HepG2 (cell line): ENCODE results near the gene TOLLIP. TPM values are rescaled to one million over a fixed set of nuclear protein-coding genes. Genes with fewer than 3 reads are reported as not detected.

ENCODE experiments used
- ARNTL ChIP-seq: sonication (generic); formaldehyde crosslinking; IDR thresholded peaks from 2 replicates; pipeline ENCODE4 v1.4.0; 2020; ENCODE audit warnings: mild to moderate bottlenecking, missing genetic modification reagents
- CHD2 ChIP-seq: IDR thresholded peaks from 2 replicates; pipeline ENCODE4 v1.6.1; 2011; ENCODE audit warnings: low read depth, low read length, improper control_type of control experiment
- ETV5 ChIP-seq: IDR thresholded peaks from 2 replicates; pipeline ENCODE4 v1.6.1; 2018; ENCODE audit warnings: missing biosample characterization, missing genetic modification reagents, inconsistent platforms, borderline replicate concordance
- EZH2 ChIP-seq: conservative IDR thresholded peaks from 2 replicates; pipeline ENCODE4 v1.6.1; 2012; ENCODE audit warnings: mild to moderate bottlenecking, low read depth, low read length, moderate library complexity
- GTF2F1 ChIP-seq: fragments of 150-350 bp; IDR thresholded peaks from 2 replicates; pipeline ENCODE4 v1.6.1; 2014; ENCODE audit warnings: low read length
- KDM2A ChIP-seq: sonication (generic); formaldehyde crosslinking; IDR thresholded peaks from 2 replicates; pipeline ENCODE4 v1.4.0; 2020; ENCODE audit warnings: low read depth, missing genetic modification reagents, borderline replicate concordance
- KDM6A ChIP-seq: IDR thresholded peaks from 2 replicates; pipeline ENCODE4 v1.6.1; 2016; ENCODE audit warnings: low read depth
- NCOR1 ChIP-seq: fragments of 200-600 bp; sonication (generic); IDR thresholded peaks from 2 replicates; pipeline ENCODE4 v1.7.0; 2017; ENCODE audit warnings: antibody characterized with exemption, low read length, borderline replicate concordance
- NR3C1 ChIP-seq: sonication (generic); formaldehyde crosslinking; IDR thresholded peaks from 2 replicates; pipeline ENCODE4 v1.4.0; 2020; ENCODE audit warnings: missing genetic modification reagents
- PAF1 ChIP-seq: IDR thresholded peaks from 2 replicates; pipeline ENCODE4 v1.6.1; 2016; ENCODE audit warnings: missing genetic modification reagents, missing compliant biosample characterization
- POLR2G ChIP-seq: fragments of 200-400 bp; formaldehyde crosslinking; IDR thresholded peaks from 2 replicates; pipeline ENCODE4 v1.6.1; 2018; ENCODE audit warnings: mild to moderate bottlenecking, low read depth, low read length, moderate library complexity
- SIX1 ChIP-seq: sonication (generic); formaldehyde crosslinking; IDR thresholded peaks from 2 replicates; pipeline ENCODE4 v1.4.0; 2020; ENCODE audit warnings: missing genetic modification reagents, borderline replicate concordance
- TEAD2 ChIP-seq: sonication (generic); formaldehyde crosslinking; IDR thresholded peaks from 2 replicates; pipeline ENCODE4 v1.9.0; 2021; ENCODE audit warnings: missing genetic modification reagents
- ZBTB42 ChIP-seq: sonication (generic); formaldehyde crosslinking; IDR thresholded peaks from 2 replicates; pipeline ENCODE4 v1.5.0; 2020; ENCODE audit warnings: mild to moderate bottlenecking, missing genetic modification reagents
- ZIK1 ChIP-seq: sonication (generic); formaldehyde crosslinking; IDR thresholded peaks from 2 replicates; pipeline ENCODE4 v1.5.0; 2020; ENCODE audit warnings: mild to moderate bottlenecking, low read depth, missing genetic modification reagents, borderline replicate concordance
- ZNF234 ChIP-seq: sonication (generic); formaldehyde crosslinking; conservative IDR thresholded peaks from 2 replicates; pipeline ENCODE4 v1.5.1; 2020; ENCODE audit warnings: mild to moderate bottlenecking, missing genetic modification reagents
- ZNF24 ChIP-seq: fragments of 450-650 bp; IDR thresholded peaks from 2 replicates; pipeline ENCODE4 v1.6.1; 2017; ENCODE audit warnings: antibody characterized with exemption, mild to moderate bottlenecking
- ZNF318 ChIP-seq: sonication (generic); formaldehyde crosslinking; IDR thresholded peaks from 2 replicates; pipeline ENCODE4 v1.4.0; 2020; ENCODE audit warnings: mild to moderate bottlenecking, missing genetic modification reagents
- ZNF33A ChIP-seq: sonication (generic); formaldehyde crosslinking; IDR thresholded peaks from 2 replicates; pipeline ENCODE4 v1.5.1; 2020; ENCODE audit warnings: missing genetic modification reagents, mild to moderate bottlenecking, moderate library complexity, borderline replicate concordance
- ZNF546 ChIP-seq: sonication (generic); formaldehyde crosslinking; conservative IDR thresholded peaks from 2 replicates; pipeline ENCODE4 v1.8.1; 2023; ENCODE audit warnings: mild to moderate bottlenecking, missing genetic modification reagents
- ZNF589 ChIP-seq: sonication (generic); formaldehyde crosslinking; conservative IDR thresholded peaks from 2 replicates; pipeline ENCODE4 v1.8.0; 2022; ENCODE audit warnings: mild to moderate bottlenecking, moderate library complexity, missing genetic modification reagents
- ZSCAN22 ChIP-seq: sonication (generic); formaldehyde crosslinking; IDR thresholded peaks from 2 replicates; pipeline ENCODE4 v1.4.0; 2020; ENCODE audit warnings: mild to moderate bottlenecking, missing genetic modification reagents
- polyA plus RNA-seq, 8 experiments: library from polyadenylated mRNA; depleted of rRNA in 3 of 8; stranded (reverse) in 7 of 8; unstranded in 1 of 8; fragments of >200 nt; fragmentation: Illumina TruSeq in 4 of 8; extraction: Trizol in 4 of 8; gene quantifications; 2 replicates each; pipeline versions ENCODE4 v1.2.1 to v1.2.3, GENCODE V29; 2011 to 2016; ENCODE audit warnings: low read depth in 4 of 8, missing spikeins in 1 of 8, mixed read lengths in 1 of 8; ENCODE audit not compliant: insufficient read depth in 1 of 8
- total RNA-seq, 5 experiments: library from RNA; depleted of rRNA; stranded (reverse); fragments of >200 nt; fragmentation: Illumina TruSeq; extraction: Trizol; gene quantifications; 2 replicates each; pipeline ENCODE4 v1.2.3, GENCODE V29; 2016; ENCODE audit warnings: low read depth in 1 of 5

The TOLLIP gene
- total and polyA plus RNA-seq, 2 of the 13 experiments (the other 11 are each of a cell fraction or from before 2014, with no cell fraction given) = 25.9 to 47.5 TPM

- no peak for TF ChIP-seq ZNF33A (CRISPR knock-in tag)
- TF ChIP-seq CHD2 = 0 out of 2 replicates have a peak, but pooled peaks have one; percentile 17
- TF ChIP-seq ZNF234 = no peak
- no peak for TF ChIP-seq ZBTB42
- no peak for TF ChIP-seq NCOR1
- no peak for TF ChIP-seq GTF2F1
- no peak for TF ChIP-seq KDM6A
- TF ChIP-seq ZNF318 = no peak
- no peak for TF ChIP-seq ZSCAN22
- no peak for TF ChIP-seq EZH2
- TF ChIP-seq ZNF546 = no peak
- no peak for TF ChIP-seq TEAD2 (CRISPR knock-in tag)
- peak; percentile 88 for TF ChIP-seq POLR2G
- no peak for TF ChIP-seq ZNF589 (CRISPR knock-in tag)
- no peak for TF ChIP-seq ZIK1 (CRISPR knock-in tag)
- TF ChIP-seq SIX1 (CRISPR knock-in tag) = no peak
- peak; percentile 79 for TF ChIP-seq ETV5 (CRISPR knock-in tag)
- no peak for TF ChIP-seq PAF1 (CRISPR knock-in tag)
- TF ChIP-seq ARNTL (CRISPR knock-in tag) = peak; percentile 84
- TF ChIP-seq KDM2A (CRISPR knock-in tag) = peak; percentile 76; the same call in 1 of the 2 replicates
- no peak for TF ChIP-seq NR3C1 (CRISPR knock-in tag)
- no peak for TF ChIP-seq ZNF24
Observed at GRCh38 chr11:1262172-1263006, 47.0 kb downstream of the TOLLIP start (continued).
